Stimulated activated CD8-positive, alpha-beta memory T cell treated with anti-CD3 and anti-CD28 coated beads, Interleukin-7, amount 100 ng/mL, for 1 hour (primary cell): Measurements from ENCODE around the gene EVC2.

ENCODE experiments used
- DNase-seq, 2 donors: peaks; one replicate each; pipeline ENCODE4 v3.0.0-alpha.2; 2020; ENCODE audit warnings: low read depth in 2 of 2

EVC2 gene

GRCh38 chr4:5566526-5566925, 141.8 kb downstream of the EVC2 start:
- no peak for DNase-seq

- DNase-seq: no peak
Observed at GRCh38 chr4:5563856-5564255, 144.5 kb downstream of the EVC2 start.

- no peak for DNase-seq
Observed at GRCh38 chr4:5562476-5562875, 145.9 kb downstream of the EVC2 start.

GRCh38 chr4:5561286-5561685, 147.1 kb downstream of the EVC2 start:
- no peak for DNase-seq

GRCh38 chr4:5558502-5558901, 149.9 kb downstream of the EVC2 start:
- no peak for DNase-seq

GRCh38 chr4:5554376-5554775, 154.0 kb downstream of the EVC2 start:
- no peak for DNase-seq

GRCh38 chr4:5553801-5554200, 154.6 kb downstream of the EVC2 start:
- DNase-seq: no peak

GRCh38 chr4:5552451-5552850, 155.9 kb downstream of the EVC2 start:
- DNase-seq: no peak

- no peak for DNase-seq
Observed at GRCh38 chr4:5547651-5548249, 160.6 kb downstream of the EVC2 start.

GRCh38 chr4:5545271-5545670, 163.1 kb downstream of the EVC2 start:
- no peak for DNase-seq

GRCh38 chr4:5544762-5545161, 163.6 kb downstream of the EVC2 start:
- no peak for DNase-seq

GRCh38 chr4:5543681-5544080, 164.7 kb downstream of the EVC2 start:
- DNase-seq: no peak

GRCh38 chr4:5541169-5541568, 167.2 kb downstream of the EVC2 start:
- no peak for DNase-seq

GRCh38 chr4:5539584-5539983, 168.8 kb downstream of the EVC2 start:
- no peak for DNase-seq

- no peak for DNase-seq
Observed at GRCh38 chr4:5532100-5532499, 176.3 kb downstream of the EVC2 start.

GRCh38 chr4:5528031-5528436, 180.3 kb downstream of the EVC2 start:
- DNase-seq: no peak

GRCh38 chr4:5527211-5527610, 181.1 kb downstream of the EVC2 start:
- DNase-seq: no peak

GRCh38 chr4:5526080-5526846, 182.1 kb downstream of the EVC2 start:
- DNase-seq: no peak

GRCh38 chr4:5524446-5525299, 183.7 kb downstream of the EVC2 start:
- DNase-seq: no peak

GRCh38 chr4:5517372-5517771, 191.0 kb downstream of the EVC2 start:
- no peak for DNase-seq

- no peak for DNase-seq
Observed at GRCh38 chr4:5515646-5516045, 192.7 kb downstream of the EVC2 start.
